Transverse colon (tissue), 4 donors: ENCODE results near the gene GRB7. TPM values are rescaled to one million over a fixed set of nuclear protein-coding genes. Genes with fewer than 3 reads are reported as not detected.

Source experiments
- DNase-seq: peaks from one replicate; pipeline ENCODE4 v3.0.0-alpha.2; 2019
- H3K27ac ChIP-seq, 4 donors: fragments of 200-600 bp; sonication (generic); 2 replicates each; pipeline ENCODE4 v1.5.1; 2016 to 2018; ENCODE audit warnings: inconsistent platforms in 4 of 4
- H3K27me3 ChIP-seq: fragments of 200-600 bp; sonication (generic); 2 replicates; pipeline ENCODE4 v1.5.1; 2017; ENCODE audit warnings: inconsistent platforms
- H3K36me3 ChIP-seq, 4 donors: fragments of 200-600 bp; sonication (generic); 2 replicates each; pipeline ENCODE4 v1.5.1; 2017 to 2019; ENCODE audit warnings: inconsistent platforms in 4 of 4
- H3K4me1 ChIP-seq, 4 donors: fragments of 200-600 bp; sonication (generic); 2 replicates each; pipeline ENCODE4 v1.5.1; 2017 to 2020; ENCODE audit warnings: inconsistent platforms in 4 of 4
- H3K4me3 ChIP-seq, 4 donors: fragments of 200-600 bp; sonication (generic); 1 replicate in 1 of 4; 2 replicates in 3 of 4; pipeline versions ENCODE4 v1.5.1 to v1.6.1; 2017 to 2019; ENCODE audit warnings: inconsistent platforms in 4 of 4
- H3K9me3 ChIP-seq, 2 donors: fragments of 200-600 bp; sonication (generic); 2 replicates each; pipeline ENCODE4 v1.5.1; 2017 to 2019; ENCODE audit warnings: inconsistent platforms in 2 of 2
- EP300 ChIP-seq: sonication (generic); formaldehyde crosslinking; IDR thresholded peaks from one replicate; pipeline ENCODE4 v1.6.1; 2017; ENCODE audit warnings: antibody characterized with exemption, low read depth
- POLR2A ChIP-seq: fragments of 450-650 bp; IDR thresholded peaks from one replicate; pipeline ENCODE4 v1.6.1; 2016; ENCODE audit warnings: antibody characterized with exemption, mild to moderate bottlenecking, moderate library complexity
- POLR2AphosphoS5 ChIP-seq, 3 donors: sonication (generic); formaldehyde crosslinking; IDR thresholded peaks; one replicate each; pipeline ENCODE4 v1.6.1; 2016; ENCODE audit warnings: antibody characterized with exemption in 3 of 3
- WGBS, 2 donors: methylation state at CpG; one replicate each; pipeline ENCODE4 v1.1.5; 2018; ENCODE audit warnings: low coverage in 1 of 2; 5-methylcytosine and 5-hydroxymethylcytosine counted together
- in situ Hi-C, 4 donors: fragments of 200-750 bp; cut with MboI; loops; one replicate each; pipeline versions ENCODE4 v1.15.0 to v1.15.1; 2017; ENCODE audit warnings: low sequenced_read_pairs in 3 of 4, low pct_ligation_motif_present in 1 of 4, low pct_unique_long_range_greater_than_20kb in 1 of 4
- intact Hi-C: fragments of 100-400 bp; cut with DNase I; formaldehyde crosslinking; loops from one replicate; pipeline ENCODE4 v1.15.1; 2023; ENCODE audit warnings: low total_unique reads
- total RNA-seq, 4 donors: library from RNA; depleted of rRNA; stranded (reverse); fragments of >200 nt; gene quantifications; one replicate each; pipeline ENCODE4 v1.1.0, GENCODE V29; 2016
- TF ChIP-seq, protein P1 (sequence below), 5 experiments: fragments of 200-600 bp in 3 of 5; fragments of 450-650 bp in 2 of 5; sonication (generic) in 3 of 5; IDR thresholded peaks; 1 replicate in 2 of 5; 2 replicates in 3 of 5; pipeline ENCODE4 v1.5.1; 2016 to 2017; ENCODE audit warnings: antibody characterized with exemption in 5 of 5, inconsistent platforms in 3 of 5, mild to moderate bottlenecking in 2 of 5, moderate library complexity in 1 of 5

Gene GRB7
- total RNA-seq, 4 donors from 2014 or later = 25.9 to 44.5 (median 32.3) TPM

DNA sequence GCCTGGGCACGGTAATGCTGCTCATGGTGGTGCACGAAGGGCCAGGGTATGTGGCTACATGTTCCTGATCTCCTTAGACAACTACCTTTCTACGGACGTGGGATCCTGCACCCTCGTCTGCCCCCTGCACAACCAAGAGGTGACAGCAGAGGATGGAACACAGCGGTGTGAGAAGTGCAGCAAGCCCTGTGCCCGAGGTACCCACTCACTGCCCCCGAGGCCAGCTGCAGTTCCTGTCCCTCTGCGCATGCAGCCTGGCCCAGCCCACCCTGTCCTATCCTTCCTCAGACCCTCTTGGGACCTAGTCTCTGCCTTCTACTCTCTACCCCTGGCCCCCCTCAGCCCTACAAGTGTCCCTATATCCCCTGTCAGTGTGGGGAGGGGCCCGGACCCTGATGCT is 25.9 kb upstream of the GRB7 start:
- H3K4me1 ChIP-seq = peaks cover 6 to 29% (median 25%) of the 10 kb centered on the region in 4 donors
- H3K36me3 ChIP-seq = peaks cover 0 to 35% (median 7%) of the 10 kb centered on the region in 4 donors
- 84% methylated on average over 10 of the region's 10 CpGs; no CpG with 5 or more reads in 1 of the 2 donors for WGBS, 2 donors
- intact Hi-C loops = no loop called here
- no peak overlapping the region for H3K4me3 ChIP-seq
- no peak for TF ChIP-seq EP300
- TF ChIP-seq, protein P1, sequence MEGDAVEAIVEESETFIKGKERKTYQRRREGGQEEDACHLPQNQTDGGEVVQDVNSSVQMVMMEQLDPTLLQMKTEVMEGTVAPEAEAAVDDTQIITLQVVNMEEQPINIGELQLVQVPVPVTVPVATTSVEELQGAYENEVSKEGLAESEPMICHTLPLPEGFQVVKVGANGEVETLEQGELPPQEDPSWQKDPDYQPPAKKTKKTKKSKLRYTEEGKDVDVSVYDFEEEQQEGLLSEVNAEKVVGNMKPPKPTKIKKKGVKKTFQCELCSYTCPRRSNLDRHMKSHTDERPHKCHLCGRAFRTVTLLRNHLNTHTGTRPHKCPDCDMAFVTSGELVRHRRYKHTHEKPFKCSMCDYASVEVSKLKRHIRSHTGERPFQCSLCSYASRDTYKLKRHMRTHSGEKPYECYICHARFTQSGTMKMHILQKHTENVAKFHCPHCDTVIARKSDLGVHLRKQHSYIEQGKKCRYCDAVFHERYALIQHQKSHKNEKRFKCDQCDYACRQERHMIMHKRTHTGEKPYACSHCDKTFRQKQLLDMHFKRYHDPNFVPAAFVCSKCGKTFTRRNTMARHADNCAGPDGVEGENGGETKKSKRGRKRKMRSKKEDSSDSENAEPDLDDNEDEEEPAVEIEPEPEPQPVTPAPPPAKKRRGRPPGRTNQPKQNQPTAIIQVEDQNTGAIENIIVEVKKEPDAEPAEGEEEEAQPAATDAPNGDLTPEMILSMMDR (IDR thresholded peaks at IDR 0.05) = no peak
- TF ChIP-seq POLR2A = no peak
- no peak for TF ChIP-seq POLR2AphosphoS5 (IDR thresholded peaks at IDR 0.05)
- DNase-seq = no peak
- no peaks in the 10 kb centered on the region for H3K27me3 ChIP-seq
- in situ Hi-C loops = no loop called here
- no peak overlapping the region for H3K27ac ChIP-seq
- no peaks in the 10 kb centered on the region for H3K9me3 ChIP-seq

GRCh38 chr17:39714234-39714633 is 23.5 kb upstream of the GRB7 start:
- TF ChIP-seq POLR2A (no peak), EP300 (no peak), POLR2AphosphoS5 (IDR thresholded peaks at IDR 0.05) (no peak)
- TF ChIP-seq, protein P1 (IDR thresholded peaks at IDR 0.05) = no peak
- no peaks in the 10 kb centered on the region for H3K9me3 ChIP-seq
- peaks cover 0 to 26% (median 7%) of the 10 kb centered on the region in 4 donors for H3K36me3 ChIP-seq
- intact Hi-C loops (no loop called here), in situ Hi-C loops (no loop called here)
- DNase-seq = no peak
- WGBS, 2 donors = 88 to 95% methylated on average over 3 to 4 of the region's 4 CpGs
- H3K4me3 ChIP-seq = no peak overlapping the region
- H3K27me3 ChIP-seq = no peaks in the 10 kb centered on the region
- no peak overlapping the region for H3K27ac ChIP-seq
- H3K4me1 ChIP-seq = peaks cover 0 to 33% (median 16%) of the 10 kb centered on the region in 4 donors

- TF ChIP-seq EP300 = no peak
- TF ChIP-seq, protein P1 (IDR thresholded peaks at IDR 0.05) = no peak
- no peak for TF ChIP-seq POLR2A
- TF ChIP-seq POLR2AphosphoS5 (IDR thresholded peaks at IDR 0.05) = no peak
- peak overlapping the region; percentile 75 to 88 (median 84) for H3K27ac ChIP-seq
- 87% methylated on average over 18 of the region's 18 CpGs; no CpG with 5 or more reads in 1 of the 2 donors for WGBS, 2 donors
These were observed 22.2 kb upstream of the GRB7 start for GRCh38 chr17:39715375-39716072.

DNA sequence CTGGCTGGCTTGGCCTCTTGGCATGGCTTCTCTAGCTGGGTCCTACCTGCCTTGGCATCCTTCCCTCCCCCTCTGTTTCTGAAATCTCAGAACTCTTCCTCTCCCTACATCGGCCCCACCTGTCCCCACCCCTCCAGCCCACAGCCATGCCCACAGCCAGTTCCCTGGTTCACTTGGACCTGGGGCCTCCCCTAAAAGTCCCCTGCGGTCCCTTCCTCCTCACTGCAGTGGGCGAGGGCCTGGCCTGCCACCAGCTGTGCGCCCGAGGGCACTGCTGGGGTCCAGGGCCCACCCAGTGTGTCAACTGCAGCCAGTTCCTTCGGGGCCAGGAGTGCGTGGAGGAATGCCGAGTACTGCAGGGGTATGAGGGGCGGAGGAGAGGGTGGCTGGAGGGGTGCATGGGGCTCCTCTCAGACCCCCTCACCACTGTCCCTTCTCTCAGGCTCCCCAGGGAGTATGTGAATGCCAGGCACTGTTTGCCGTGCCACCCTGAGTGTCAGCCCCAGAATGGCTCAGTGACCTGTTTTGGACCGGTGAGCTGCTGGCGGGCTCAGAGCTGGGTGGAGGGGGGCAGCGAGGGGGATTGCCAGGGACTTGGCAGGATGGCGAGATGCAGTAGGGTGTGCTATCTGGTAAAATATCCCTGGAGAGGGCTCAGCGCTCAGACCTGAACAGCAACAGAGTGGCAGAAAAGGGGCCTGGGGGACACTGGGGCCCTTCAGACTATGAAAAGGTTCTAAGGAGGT is 21.5 kb upstream of the GRB7 start:
- TF ChIP-seq POLR2AphosphoS5 (IDR thresholded peaks at IDR 0.05) = no peak
- TF ChIP-seq POLR2A = no peak
- TF ChIP-seq, protein P1 (IDR thresholded peaks at IDR 0.05) = no peak
- TF ChIP-seq EP300 = no peak
- 60 to 65% methylated on average over 1 to 15 of the region's 15 CpGs for WGBS, 2 donors
- Histone ChIP-seq H3K36me3 (peaks cover 0 to 15% (median 7%) of the 10 kb centered on the region in 4 donors), H3K27ac (peak overlapping the region; percentile 75 to 88 (median 84)), H3K4me3 (no peak overlapping the region), H3K4me1 (peaks cover 0 to 40% (median 19%) of the 10 kb centered on the region in 4 donors), H3K27me3 (no peaks in the 10 kb centered on the region), H3K9me3 (no peaks in the 10 kb centered on the region)
- DNase-seq = no peak
- in situ Hi-C loops (no loop called here), intact Hi-C loops (no loop called here)

More at GRCh38 chr17:39715375-39716072, 22.2 kb upstream of the GRB7 start:
- H3K4me3 ChIP-seq = no peak overlapping the region
- intact Hi-C loops = no loop called here
- H3K36me3 ChIP-seq = peaks cover 0 to 21% (median 7%) of the 10 kb centered on the region in 4 donors
- H3K9me3 ChIP-seq = no peaks in the 10 kb centered on the region
- no peak for DNase-seq
- no peaks in the 10 kb centered on the region for H3K27me3 ChIP-seq
- in situ Hi-C loops = no loop called here
- peaks cover 0 to 40% (median 19%) of the 10 kb centered on the region in 4 donors for H3K4me1 ChIP-seq
